COR-L47 (cell line): Measurements from ENCODE around the gene RNF212.
"Not testable (repeated sequence)": the region's sequence is repeated elsewhere in the genome, so short reads cannot be mapped to it uniquely, and the experiment has no call there.

ENCODE experiments used
- DNase-seq: peaks from one replicate; lab custom pipeline; 2025; lab: John Stamatoyannopoulos, UW

Gene RNF212

DNA sequence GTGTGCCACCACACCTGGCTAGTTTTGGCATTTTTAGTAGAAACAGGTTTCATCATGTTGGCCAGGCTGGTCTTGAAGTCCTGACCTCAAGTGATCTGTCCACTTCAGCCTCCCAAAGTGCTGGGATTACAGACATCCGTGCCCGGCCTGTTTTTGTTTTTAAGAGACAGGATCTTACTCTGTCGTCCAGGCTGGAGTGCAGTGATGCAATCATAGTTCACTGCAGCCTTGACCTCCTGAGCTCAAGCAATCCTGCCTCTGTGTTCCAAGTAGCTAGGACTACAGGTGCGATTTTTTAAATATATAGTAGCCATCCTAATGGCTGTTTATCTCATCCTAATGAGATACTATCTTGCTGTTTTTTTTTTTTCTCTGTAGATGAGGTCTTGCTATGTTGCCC is 47.6 kb downstream of the RNF212 start:
- no peak for DNase-seq

DNA sequence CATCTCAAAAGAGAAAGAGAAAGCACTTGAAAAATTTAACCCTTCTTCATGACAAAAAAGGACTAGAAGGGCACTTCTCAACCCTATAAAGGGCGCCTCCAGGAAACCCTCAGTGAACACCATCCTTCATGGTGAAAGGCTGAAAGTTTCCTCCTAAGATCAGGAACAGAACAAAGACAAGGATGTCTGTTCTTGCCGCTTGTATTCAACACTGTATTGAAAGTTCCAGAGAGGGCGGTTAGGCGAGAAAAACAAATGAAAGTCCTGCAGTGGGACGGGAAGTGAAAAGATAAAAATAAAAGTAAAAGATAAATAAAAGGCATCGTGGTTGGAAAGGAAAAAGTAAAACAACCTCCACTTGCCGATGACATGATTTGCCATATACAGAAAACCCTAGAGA is 50.9 kb downstream of the RNF212 start:
- DNase-seq = no peak

DNA sequence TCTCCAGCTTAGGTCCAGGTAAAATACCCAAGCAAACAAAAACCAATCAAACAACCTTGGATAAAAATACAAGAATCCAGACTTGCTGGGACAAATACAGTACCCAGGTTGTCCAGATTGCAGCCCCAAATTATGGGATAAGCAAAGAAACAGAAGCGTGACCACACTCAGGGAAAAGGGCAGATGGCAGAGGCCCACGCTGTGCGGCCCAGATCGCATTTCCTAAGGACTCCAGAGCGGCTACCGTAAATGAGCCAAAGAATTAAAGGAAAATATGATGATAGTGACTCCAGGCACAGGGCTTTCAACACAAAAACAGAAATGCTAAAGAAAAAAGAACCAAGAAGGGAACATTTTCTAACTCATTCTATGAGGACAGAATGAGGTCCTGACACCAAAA is 51.6 kb downstream of the RNF212 start:
- DNase-seq = no peak

DNA sequence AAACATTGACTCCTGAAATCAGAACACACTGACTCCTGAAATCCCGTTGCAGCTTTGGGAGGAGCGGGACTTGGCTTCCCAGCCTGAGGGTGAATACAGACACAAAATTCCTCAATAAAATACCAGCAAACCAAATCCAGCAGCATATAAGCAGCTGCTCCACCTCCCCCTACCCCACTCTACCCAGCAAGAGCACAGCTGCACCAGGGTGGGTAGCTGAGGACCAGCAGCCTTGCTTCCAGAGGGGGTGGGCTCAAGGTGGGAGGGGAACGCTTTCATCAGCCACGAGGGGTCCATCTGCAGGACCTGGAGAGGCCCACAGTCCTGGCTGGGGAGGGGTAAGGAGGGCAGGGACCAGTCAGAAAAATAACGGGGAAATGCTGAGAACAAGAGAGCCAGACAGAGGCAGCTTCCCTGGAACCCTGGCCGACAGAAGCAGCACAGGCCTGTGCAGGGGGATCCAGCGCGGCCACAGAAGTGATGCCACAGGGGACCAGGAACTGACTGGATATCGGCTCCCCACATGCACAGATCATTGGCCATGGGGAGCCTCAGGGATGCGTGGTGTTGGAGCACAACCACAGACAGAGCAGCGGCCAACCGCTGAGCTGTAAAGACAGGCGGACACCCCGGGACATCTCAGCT is 52.2 kb downstream of the RNF212 start:
- no peak for DNase-seq

DNA sequence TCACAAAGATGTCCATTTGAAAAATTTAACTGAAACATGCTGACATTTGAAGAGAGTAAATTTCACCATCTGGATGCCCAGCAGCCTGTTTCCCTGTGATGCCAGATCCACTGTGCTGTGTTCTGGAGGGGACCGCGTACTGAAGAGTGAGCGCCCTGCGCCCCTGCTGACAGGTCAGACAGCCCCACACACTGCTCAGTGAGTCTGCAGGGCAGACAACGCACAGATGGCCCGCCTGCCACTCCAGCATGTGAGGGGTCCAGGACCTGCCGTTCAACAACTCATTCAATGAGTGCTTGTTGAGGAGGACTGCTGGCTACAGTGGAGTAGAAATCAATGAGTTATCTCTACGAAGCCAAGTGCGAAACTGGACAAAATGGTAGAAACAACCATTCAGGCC is 52.7 kb downstream of the RNF212 start:
- DNase-seq = no peak

DNA sequence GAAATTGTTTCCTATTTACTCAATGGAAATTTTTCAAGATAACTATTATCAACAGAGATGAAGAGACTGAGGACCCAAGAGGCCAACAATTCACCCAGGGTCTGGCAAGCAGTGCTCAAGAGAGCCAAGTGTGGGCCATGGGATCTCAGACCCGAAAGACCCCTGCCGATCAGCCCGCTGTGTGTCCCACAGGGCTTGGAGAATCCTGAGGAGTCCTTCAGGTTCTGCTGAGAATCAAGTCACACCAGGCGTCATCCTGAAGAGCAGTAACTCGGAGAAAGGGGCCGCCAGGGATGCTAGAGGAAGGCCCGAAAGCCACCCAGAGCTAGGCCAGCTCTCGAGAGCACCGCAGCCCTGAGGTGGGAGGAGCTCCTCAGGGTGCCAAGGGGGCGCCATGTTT is 53.2 kb downstream of the RNF212 start:
- no peak for DNase-seq

DNA sequence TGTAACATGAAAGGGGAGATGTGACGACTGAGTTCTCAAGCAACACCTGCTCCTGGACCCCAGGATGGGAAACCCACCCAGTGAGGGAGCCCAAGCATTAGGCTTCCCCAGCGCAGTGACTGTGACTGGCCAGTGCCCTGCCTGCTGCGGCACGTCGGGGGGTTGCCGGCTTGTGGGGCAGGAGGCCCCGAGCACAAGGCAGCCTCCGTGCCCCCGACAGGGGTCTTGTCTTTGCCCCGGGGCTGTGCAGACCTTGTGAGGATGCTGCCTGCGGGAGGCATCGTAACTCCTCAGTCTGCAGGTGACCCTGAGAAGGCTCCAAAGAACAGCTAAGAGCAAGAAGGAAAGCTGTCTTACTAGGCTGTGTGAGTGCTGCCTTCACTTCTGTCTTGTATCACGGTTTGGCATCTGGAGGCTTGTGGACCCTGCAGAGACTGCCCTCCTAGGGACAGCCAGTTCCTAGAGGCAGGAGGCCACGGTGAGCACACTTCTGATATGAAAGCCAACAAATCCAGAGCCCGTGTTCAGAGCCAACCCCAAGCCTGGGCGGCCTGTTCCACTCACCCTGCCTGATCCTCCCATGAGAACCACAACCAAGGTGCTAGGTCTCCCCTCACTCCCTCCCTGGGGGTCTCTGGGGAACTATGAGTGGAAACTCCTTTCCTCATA is 54.2 kb downstream of the RNF212 start:
- DNase-seq = no peak

DNA sequence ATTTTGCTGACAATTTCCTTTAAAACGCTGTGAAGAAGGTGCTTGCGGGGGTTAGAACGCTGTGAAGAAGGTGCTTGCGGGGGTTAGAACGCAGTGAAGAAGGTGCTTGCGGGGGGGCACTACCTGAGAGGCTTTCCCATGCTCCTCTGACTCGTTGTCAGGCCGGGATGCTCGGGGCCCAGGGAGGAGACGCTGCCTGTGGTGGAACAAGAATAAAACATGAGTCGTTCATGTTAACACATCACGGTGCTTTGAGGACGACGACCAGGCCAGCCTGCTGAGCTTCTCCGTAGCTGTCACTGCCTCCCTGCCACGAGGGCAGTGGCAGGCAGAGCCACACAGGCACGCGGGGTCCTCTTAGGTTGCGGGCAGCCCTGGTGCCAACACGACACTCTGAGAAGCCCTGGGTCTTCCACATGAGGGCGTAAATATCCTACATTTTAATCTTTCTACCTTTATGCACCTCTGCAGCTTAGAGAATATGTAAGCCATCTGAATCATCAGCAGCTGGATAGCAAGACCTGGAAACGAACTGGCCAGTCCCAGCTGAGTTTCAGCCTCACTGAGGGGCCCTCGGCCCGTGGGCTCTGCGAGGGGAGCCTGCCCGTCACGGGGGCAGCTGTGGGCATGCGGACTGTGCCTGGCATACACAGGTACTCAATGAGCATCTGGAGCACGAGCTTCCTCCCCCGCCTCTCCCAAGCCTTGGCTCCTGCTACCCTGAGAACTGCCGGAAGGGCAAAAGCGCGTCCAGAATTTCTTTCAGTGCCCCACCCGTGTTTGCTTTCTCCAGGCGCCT is 55.0 kb downstream of the RNF212 start:
- DNase-seq = no peak

DNA sequence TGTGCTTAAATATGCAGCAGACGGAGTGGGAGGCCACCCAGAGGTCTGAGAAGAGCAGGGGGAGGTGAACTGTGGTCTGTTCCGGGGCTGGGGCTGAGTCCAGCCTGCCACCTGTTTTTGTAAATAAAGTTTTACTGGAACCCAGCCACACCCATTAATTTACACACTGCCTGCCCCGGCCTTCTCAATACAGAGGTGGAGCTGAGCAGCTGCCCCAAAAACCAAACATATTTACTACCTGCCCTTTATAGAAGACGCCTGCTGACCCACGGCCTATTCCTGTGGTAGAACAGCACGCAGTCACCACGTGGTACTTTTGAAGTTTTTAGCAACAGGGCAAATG is 56.0 kb downstream of the RNF212 start:
- no peak for DNase-seq

DNA sequence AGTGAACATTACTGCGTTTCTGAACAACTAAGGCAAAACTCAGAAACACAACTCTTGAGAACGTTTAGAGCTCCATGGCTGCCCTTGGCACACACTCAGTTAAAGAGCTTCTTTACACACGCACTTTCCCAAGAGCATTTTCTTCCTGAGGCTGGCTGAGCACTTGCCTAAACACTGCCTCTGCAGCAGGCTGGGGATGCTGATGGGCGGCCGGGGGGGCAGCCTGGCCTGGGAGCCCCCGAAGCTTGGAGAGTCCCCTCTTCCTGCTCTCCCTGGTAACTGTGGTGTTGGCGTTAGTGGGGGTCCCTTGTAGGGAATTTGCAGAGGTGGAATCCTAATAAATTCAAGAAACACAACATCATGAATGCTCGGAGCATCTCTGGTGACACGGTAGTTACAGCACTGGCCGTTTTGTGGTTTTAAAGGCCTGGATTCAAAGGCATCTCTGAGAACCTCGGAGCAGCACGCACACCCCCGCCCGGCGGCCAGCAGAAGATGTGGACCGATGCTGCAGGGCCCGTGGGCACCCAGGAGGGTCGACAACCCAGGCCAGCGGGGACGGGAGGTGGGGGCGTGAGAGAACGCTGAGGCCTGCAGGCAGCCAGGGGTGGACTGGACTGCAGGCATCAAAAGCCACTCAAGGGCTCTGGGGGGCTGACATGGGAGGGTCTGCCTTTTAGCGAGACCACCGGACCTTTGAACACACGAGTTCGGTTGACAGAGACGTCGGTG is 56.5 kb downstream of the RNF212 start:
- no peak for DNase-seq

DNA sequence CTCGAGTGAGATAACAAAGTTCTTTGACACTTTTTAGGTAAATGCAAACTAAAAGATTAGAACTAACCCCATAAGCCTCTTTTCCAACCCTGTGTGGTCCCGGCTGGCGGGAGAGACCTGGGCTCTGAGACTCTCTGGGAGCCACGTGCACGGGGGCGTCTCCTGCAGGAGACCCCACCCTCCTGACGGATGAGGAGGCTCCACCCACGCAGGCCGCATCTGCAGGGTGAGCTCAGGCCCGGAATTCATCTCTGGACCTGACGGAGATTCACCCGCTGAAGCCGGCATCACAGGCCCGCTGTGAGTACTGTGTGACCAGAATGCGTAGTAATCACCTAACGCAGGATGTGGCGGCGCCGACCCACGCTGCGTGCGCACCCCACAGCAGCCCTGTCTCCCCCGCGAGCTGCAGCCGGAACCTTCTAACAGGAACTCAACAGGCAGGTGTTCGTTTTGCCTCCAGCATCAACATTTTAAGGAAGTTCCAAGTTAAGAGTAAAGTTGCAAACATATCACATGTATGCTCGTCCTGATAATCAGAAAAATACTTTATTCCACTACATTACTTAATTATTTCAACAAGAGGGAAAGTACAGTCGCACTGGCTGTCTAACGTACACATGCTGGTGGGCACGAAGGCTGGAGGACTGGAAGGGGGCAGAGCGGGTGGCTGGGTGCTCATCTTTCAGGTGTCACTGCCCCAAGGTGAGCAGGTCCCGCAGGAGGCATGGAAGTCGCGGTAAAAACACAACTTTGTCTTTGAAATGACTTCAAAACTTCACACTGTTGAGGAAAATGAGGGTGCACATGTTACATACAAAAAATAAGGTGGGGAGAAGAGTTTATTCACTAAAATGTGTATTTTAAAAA is 57.4 kb downstream of the RNF212 start:
- DNase-seq = no peak

DNA sequence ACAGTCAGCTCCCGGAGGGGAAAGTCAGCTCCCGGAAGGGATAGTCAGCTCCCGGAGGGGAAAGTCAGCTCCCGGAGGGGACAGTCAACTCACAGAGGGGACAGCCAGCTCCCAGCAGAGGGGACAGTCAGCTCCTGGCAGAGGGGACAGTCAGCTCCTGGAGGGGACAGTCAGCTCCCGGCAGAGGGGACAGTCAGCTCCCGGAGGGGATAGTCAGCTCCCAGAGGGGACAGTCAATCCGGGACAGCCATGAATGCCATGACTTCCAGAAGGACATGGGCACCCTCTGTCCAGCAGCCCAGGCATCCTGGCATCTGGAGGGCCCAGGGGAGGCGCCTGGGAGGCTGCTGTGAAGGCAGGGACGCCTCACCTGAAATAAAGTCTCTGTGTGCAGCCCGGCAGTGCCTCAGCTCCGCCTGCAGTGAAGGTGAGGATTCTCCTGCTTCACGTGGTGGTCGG is 58.1 kb downstream of the RNF212 start:
- DNase-seq = not testable (repeated sequence)

DNA sequence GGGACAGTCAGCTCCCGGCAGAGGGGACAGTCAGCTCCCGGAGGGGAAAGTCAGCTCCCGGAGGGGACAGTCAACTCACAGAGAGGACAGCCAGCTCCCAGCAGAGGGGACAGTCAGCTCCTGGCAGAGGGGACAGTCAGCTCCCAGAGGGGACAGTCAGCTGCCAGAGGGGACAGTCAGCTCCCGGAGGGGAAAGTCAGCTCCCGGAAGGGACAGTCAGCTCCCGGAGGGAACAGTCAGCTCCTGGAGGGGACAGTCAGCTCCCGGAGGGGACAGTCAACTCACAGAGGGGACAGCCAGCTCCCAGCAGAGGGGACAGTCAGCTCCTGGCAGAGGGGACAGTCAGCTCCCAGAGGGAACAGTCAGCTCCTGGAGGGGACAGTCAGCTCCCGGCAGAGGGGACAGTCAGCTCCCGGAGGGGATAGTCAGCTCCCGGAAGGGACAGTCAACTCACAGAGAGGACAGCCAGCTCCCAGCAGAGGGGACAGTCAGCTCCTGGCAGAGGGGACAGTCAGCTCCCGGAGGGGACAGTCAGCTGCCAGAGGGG is 58.6 kb downstream of the RNF212 start:
- DNase-seq = not testable (repeated sequence)

DNA sequence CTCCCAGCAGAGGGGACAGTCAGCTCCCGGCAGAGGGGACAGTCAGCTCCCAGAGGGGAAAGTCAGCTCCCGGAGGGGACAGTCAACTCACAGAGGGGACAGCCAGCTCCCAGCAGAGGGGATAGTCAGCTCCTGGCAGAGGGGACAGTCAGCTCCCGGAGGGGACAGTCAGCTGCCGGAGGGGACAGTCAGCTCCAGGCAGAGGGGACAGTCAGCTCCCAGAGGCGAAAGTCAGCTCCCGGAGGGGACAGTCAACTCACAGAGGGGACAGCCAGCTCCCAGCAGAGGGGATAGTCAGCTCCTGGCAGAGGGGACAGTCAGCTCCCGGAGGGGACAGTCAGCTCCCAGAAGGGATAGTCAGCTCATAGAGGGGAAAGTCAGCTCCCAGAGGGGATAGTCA is 59.5 kb downstream of the RNF212 start:
- DNase-seq = not testable (repeated sequence)

DNA sequence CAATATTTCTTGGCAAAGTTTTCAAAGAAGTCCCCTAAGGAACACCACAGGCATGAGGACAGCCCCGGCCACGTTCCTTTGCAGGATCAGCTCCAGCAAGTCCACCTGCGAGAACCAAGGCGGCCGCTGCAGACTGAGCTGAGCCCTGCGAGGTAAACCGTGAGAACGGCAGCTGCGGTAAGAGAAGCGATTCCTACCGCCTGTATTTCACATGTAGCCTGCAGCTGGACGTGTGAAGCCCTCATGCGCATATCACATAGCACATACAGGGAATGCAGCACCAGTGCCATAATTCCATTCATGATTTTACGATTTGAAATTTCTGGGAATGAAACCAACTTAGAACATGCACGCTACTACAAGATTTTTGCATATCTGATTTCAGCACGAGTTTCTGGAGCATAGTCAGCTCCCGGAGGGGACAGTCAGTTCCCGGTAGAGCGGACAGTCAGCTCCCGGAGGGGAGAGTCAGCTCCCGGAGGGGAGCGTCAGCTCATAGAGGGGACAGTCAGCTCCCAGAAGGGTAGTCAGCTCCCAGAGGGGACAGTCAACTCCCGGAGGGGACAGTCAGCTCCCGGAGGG is 60.2 kb downstream of the RNF212 start:
- DNase-seq = no peak

DNA sequence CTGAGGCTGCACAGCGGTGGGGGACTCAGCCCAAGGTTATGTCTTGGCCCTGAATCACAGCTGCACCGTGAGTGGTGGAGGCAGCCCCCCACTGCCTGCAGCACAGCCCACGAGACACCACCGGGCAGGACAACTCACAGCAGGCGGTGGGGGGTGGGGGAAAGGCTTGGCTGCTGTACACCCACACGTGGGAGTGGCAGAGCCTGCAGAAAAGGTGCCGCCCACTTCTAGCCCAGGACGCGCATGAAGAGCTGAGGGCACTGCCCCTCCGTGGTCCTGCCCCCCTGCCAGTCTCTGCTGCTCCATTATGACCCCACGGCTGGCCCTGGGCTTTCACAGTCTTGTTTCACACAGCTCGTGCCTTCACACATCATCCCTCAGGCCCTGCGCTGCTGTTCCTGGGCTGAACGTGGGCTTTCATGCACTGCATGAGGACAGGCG is 61.1 kb downstream of the RNF212 start:
- DNase-seq = no peak

DNA sequence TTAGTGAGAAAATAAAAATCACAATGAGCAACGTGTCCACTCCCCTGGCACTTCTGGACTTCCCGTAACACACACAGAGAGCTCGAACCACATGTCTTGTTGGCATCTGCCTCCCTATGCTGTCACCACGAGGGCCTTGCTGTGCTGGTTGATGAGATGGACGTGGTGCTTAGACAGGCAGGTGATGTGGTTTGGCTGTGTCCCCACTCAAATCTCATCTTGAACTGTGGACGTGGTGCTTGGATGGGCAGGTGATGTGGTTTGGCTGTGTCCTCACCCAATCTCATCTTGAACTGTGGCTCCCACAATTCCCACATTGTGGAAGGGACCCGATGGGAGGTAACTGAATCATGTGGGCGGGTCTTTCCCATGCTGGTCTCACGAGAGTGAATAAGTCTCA is 61.9 kb downstream of the RNF212 start:
- no peak for DNase-seq

DNA sequence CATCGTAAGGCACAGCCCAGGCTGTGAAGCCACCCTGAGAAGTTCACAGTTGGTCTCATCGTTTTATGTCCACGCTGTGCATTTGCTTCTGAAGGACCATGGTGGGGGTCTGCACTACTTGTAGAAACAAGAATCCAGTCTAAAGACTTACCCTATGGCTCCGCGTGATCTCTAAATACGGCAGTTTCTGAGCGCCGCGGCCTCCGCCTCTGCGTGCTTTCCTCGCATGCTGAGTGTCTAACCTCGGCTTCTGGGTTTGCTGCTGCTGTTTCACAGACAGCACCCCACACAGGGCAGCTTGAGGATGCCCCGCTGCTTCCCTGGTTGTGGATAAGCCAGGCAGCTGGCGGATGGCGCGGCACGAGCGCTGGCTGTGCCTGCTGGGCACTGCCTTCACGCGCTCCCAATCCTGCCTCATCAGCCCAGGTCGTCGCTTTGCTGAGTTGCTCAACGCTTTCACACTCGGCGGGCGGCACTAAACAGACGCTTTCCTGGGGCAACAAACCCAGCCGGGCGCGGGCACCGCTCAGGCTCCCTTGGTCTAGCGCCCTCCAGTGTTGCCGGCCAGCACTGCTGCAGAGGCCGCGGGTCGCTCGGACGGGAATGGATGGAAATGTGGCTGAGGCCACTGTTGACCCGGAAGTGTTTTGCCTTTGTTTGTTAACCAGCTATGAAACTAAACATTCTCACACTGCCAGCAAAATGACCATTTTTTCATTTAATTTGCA is 62.7 kb downstream of the RNF212 start:
- DNase-seq = no peak

DNA sequence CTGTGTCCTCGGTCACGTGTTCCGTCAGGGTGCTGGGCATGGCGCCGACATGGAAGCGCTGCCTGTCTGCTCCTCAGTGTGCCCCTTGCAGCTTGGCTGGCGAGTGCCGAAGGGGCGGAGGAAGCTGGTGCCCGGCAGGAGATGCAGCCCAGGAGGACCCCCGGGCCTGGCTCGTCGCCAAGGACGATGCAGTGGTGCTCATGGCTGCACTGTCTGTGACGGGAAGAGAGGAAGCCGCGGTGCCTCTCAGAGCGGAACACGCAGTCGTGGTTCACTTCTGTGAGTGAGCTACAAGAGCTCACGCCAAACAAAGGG is 63.8 kb downstream of the RNF212 start:
- no peak for DNase-seq
